Upper lobe of left lung (tissue), 6 donors: Measurements from ENCODE around the gene C1QL4. TPM values are rescaled to one million over a fixed set of nuclear protein-coding genes. Genes with fewer than 3 reads are reported as not detected.

ENCODE experiments used
- ATAC-seq, 2 donors: fragments of 200-7000 bp; cut with Tn5 transposase; one replicate each; pipeline ENCODE4 v1.9.1; 2022; ENCODE audit warnings: mild to moderate bottlenecking in 2 of 2, moderate library complexity in 2 of 2; ENCODE audit not compliant: low FRiP score in 2 of 2
- DNase-seq, 2 donors: peaks; one replicate each; pipeline ENCODE4 v3.0.0-alpha.2; 2019 to 2020
- H3K27ac ChIP-seq, 4 donors: fragments of 200-600 bp; sonication (generic); one replicate each; pipeline ENCODE4 v1.5.1; 2016 to 2019
- H3K27me3 ChIP-seq, 4 donors: fragments of 200-600 bp; sonication (generic); one replicate each; pipeline ENCODE4 v1.5.1; 2017 to 2019
- H3K36me3 ChIP-seq, 4 donors: fragments of 200-600 bp; sonication (generic); one replicate each; pipeline ENCODE4 v1.5.1; 2016 to 2019
- H3K4me1 ChIP-seq, 4 donors: fragments of 200-600 bp; sonication (generic); one replicate each; pipeline ENCODE4 v1.5.1; 2018 to 2019
- H3K4me3 ChIP-seq, 4 donors: fragments of 200-600 bp; sonication (generic); one replicate each; pipeline ENCODE4 v1.5.1; 2017 to 2019; ENCODE audit warnings: mild to moderate bottlenecking in 2 of 4, moderate library complexity in 1 of 4
- H3K9me3 ChIP-seq, 4 donors: fragments of 200-600 bp; sonication (generic); one replicate each; pipeline ENCODE4 v1.5.1; 2018 to 2019
- EP300 ChIP-seq, 4 donors: sonication (generic); formaldehyde crosslinking; IDR thresholded peaks; one replicate each; pipeline ENCODE4 v1.5.1; 2017; ENCODE audit warnings: antibody characterized with exemption in 4 of 4, control low read depth in 2 of 4
- POLR2A ChIP-seq, 4 donors: fragments of 450-650 bp; IDR thresholded peaks; one replicate each; pipeline ENCODE4 v1.5.1; 2016 to 2017; ENCODE audit warnings: antibody characterized with exemption in 4 of 4, mild to moderate bottlenecking in 2 of 4
- POLR2AphosphoS5 ChIP-seq, 2 donors: sonication (generic); formaldehyde crosslinking; IDR thresholded peaks; one replicate each; pipeline ENCODE4 v1.5.1; 2017; ENCODE audit warnings: antibody characterized with exemption in 2 of 2
- WGBS, 2 donors: methylation state at CpG; one replicate each; pipeline ENCODE4 v1.1.5; 2017 to 2018; 5-methylcytosine and 5-hydroxymethylcytosine counted together
- total RNA-seq, 6 donors: library from RNA; depleted of rRNA in 4 of 6; stranded (reverse); fragments of >200 nt in 4 of 6; gene quantifications; one replicate each; pipeline versions ENCODE4 v1.1.0 to v1.2.1, GENCODE V29; 2016 to 2021
- TF ChIP-seq, protein P1 (sequence below), 6 experiments: fragments of 450-650 bp in 4 of 6; fragments of 200-600 bp in 2 of 6; sonication (generic) in 2 of 6; IDR thresholded peaks; one replicate each; pipeline ENCODE4 v1.5.1; 2016 to 2019; ENCODE audit warnings: antibody characterized with exemption in 6 of 6
- donor health status: DM: no; HTN: no; CAD: no; lungs with moderate emphysema.
- donor health status: DM: no; HTN: yes; CAD: no; lungs with severe emphysema.

Gene C1QL4
- total RNA-seq, 6 donors from 2014 or later: not detected

DNA sequence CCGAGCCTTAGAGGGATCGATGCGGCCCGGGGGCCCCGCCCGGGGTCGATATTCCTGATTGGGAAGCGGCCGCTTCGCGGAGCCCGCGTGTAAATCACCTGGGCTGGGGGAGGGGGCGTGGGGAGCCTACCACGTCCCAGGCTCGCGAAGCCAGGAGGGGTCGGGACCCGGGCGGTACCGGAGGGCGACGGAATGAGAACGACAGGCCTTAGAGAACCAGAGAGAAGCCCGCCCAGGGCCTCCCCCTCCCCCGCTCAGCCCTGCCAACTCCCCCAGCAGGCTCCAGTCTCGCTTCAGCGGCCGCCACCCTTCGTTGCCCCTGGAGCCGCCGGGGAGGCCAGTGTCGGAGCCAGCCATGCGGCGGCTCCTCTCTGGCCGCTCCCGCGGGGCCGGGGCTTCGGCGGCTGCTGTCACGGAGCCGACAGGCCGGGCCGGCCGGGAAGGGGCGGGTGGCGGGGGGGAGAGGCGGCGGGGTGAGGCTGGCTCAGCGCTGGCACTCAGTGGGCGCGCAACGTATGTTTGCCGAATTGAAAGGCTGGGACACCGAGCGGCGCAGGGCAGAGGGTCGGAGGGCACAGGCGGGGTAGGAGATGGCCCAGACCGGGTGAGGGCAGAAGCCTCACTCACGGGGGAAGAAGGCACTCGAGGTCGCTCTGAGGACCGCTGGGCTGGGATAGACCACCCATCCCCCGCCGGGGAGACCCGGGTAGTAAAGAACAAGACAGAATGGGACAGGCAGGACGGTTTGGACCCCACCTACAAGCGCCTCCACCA, 8.2 kb upstream of the C1QL4 start:
- Histone ChIP-seq H3K4me3 (peak overlapping the region in 3 of 4 donors; percentile 23 to 43 (median 41)), H3K36me3 (no peaks in the 10 kb centered on the region), H3K9me3 (no peaks in the 10 kb centered on the region), H3K4me1 (peaks cover 54 to 59% (median 57%) of the 10 kb centered on the region in 4 donors), H3K27me3 (peaks cover 4 to 55% (median 38%) of the 10 kb centered on the region in 4 donors), H3K27ac (no peak overlapping the region)
- peak; percentile 23 to 89 for DNase-seq
- ATAC-seq: peak in 1 of 2 donors; percentile 1
- TF ChIP-seq, protein P1, sequence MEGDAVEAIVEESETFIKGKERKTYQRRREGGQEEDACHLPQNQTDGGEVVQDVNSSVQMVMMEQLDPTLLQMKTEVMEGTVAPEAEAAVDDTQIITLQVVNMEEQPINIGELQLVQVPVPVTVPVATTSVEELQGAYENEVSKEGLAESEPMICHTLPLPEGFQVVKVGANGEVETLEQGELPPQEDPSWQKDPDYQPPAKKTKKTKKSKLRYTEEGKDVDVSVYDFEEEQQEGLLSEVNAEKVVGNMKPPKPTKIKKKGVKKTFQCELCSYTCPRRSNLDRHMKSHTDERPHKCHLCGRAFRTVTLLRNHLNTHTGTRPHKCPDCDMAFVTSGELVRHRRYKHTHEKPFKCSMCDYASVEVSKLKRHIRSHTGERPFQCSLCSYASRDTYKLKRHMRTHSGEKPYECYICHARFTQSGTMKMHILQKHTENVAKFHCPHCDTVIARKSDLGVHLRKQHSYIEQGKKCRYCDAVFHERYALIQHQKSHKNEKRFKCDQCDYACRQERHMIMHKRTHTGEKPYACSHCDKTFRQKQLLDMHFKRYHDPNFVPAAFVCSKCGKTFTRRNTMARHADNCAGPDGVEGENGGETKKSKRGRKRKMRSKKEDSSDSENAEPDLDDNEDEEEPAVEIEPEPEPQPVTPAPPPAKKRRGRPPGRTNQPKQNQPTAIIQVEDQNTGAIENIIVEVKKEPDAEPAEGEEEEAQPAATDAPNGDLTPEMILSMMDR (IDR thresholded peaks at IDR 0.05): no peak
- no peak for TF ChIP-seq POLR2AphosphoS5 (IDR thresholded peaks at IDR 0.05)
- TF ChIP-seq POLR2A (IDR thresholded peaks at IDR 0.05): no peak
- TF ChIP-seq EP300 (IDR thresholded peaks at IDR 0.05): no peak
- WGBS, 2 donors: 1 to 2% methylated on average over 25 to 61 of the region's 70 CpGs

DNA sequence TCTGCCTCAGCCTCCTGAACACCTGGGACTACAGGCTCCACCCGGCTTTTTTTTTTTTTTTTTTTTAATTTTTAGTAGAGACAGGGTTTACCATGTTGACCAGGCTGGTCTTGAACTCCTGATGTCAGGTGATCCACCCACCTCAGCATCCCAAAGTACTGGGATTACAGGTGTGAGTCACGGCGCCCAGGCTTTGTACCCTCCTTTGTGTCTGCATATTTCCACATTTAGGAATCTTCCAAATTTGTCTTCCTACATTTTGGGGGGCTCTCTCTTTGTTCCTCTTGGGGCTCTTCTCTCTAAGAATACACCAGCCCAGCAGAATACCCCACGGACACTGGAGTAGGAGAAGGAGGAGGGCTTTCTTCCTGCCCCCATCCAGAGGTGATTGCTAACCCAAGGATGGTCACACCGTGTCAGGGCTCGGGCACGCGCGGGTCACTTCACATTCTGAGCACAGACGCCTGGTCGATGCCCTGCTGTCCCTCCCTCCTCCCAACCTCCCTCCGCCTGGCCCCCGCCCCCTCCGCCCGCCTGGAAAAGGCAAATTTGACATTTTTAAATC, 7.6 kb upstream of the C1QL4 start:
- no peaks in the 10 kb centered on the region for H3K9me3 ChIP-seq
- peak overlapping the region in 1 of 4 donors; percentile 41 for H3K4me3 ChIP-seq
- WGBS, 2 donors: 13 to 17% methylated on average over 9 to 15 of the region's 15 CpGs
- DNase-seq: peak in 1 of 2 donors; percentile 8
- peaks cover 54 to 59% (median 57%) of the 10 kb centered on the region in 4 donors for H3K4me1 ChIP-seq
- H3K36me3 ChIP-seq: no peaks in the 10 kb centered on the region
- TF ChIP-seq POLR2A (IDR thresholded peaks at IDR 0.05) (no peak), EP300 (IDR thresholded peaks at IDR 0.05) (no peak), POLR2AphosphoS5 (IDR thresholded peaks at IDR 0.05) (no peak)
- TF ChIP-seq, protein P1 (IDR thresholded peaks at IDR 0.05): no peak
- H3K27me3 ChIP-seq: peaks cover 4 to 55% (median 38%) of the 10 kb centered on the region in 4 donors
- no peak overlapping the region for H3K27ac ChIP-seq
- no peak for ATAC-seq

DNA sequence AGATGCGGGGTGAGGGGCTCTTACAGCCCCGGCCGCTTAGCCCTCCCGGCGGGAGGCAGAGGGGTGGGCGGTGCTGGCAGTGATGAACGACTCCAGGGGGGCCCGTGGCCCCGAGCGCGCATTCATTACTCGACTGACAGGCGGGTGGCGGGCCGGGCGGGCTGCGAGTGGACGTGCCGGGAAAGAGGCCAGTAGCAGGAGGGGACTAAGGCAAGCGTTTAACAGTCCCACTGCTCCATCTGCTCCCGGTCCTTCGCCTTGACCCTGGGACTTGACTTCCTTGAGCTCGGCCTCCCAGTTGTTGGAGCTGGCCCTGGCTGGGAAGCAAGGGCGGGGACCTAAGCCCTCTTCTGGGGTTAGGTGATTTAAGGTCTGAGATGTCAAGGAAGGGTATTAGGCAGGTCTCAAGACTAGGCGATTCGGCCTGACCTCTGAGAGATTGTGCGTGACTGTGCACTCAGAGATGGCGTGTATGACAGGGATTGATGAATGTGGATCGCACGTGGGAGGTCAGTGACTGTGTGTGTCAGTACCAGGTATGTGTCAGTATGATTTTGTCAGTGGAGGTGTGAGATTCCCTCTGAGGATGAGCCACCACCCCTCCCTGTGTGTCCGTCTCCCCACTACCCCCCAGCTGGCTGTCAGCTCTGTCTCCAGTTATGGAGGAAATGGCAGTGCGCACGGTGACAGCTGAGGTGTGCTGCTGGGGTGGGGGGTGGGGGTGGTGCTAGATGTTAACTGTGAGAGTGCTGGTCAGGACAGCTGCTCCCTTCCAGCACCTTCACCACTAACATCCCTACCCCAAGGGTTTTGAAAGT, 6.1 kb upstream of the C1QL4 start:
- H3K4me1 ChIP-seq: peaks cover 52 to 57% (median 57%) of the 10 kb centered on the region in 4 donors

More for the DNA sequence above, 6.1 kb upstream of the C1QL4 start:
- 5 to 8% methylated on average over 13 to 20 of the region's 33 CpGs for WGBS, 2 donors
- peaks cover 4 to 55% (median 38%) of the 10 kb centered on the region in 4 donors for H3K27me3 ChIP-seq
- no peaks in the 10 kb centered on the region for H3K9me3 ChIP-seq
- ATAC-seq: no peak
- TF ChIP-seq POLR2A (IDR thresholded peaks at IDR 0.05) (no peak), POLR2AphosphoS5 (IDR thresholded peaks at IDR 0.05) (no peak), EP300 (IDR thresholded peaks at IDR 0.05) (no peak)
- TF ChIP-seq, protein P1 (IDR thresholded peaks at IDR 0.05): no peak
- no peaks in the 10 kb centered on the region for H3K36me3 ChIP-seq
- peak overlapping the region in 3 of 4 donors; percentile 41 to 48 (median 43) for H3K4me3 ChIP-seq
- H3K27ac ChIP-seq: peak overlapping the region in 1 of 4 donors; percentile 25
- peak; percentile 17 to 87 for DNase-seq
